ENCODE measurements around the gene SHB.

The SHB gene

DNA sequence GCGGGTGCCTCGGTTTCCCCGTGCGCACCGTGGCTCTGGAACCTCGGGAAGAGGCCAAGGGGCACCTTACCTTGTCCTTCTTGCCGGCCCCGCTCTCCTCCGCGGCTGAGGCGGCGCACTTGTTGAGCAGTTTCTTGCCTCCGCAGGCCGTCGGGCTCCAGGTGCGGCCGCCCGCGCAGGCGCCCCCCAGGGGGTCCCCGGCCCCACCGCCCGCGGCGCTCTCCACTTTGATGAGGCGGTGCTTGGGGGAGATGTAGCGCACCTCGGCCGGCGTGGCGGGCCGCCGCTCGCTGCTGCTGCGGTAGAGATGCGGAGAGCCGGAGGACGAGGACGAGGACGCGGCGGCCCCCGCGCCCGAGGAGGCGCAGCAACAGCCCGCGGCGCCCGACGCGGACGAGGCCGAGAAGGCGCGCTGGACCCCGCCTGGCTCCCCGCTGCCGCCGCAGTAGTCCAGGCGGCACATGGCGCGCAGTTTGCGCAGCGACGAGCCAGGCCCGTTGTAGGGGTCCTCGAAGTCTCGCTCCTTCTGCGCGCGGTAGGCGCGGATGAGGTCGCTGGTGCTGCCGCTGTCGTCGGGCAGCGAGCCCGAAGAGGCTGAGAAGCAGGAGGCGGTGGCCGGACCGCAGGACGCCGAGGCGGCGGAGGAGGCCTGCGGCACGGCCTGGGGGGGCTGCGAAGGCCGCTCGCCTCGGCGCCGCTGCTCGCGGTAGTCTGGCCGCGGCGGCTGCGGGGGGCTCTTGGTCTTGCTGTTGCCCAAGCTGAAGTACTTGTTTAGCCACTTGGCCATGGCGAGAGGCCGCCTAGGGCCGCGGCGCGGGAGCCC, 957 bp downstream of the SHB start:
- Histone ChIP-seq H3K27ac (ENCODE audit: low read depth, low read length) (peak overlapping the region; percentile 99), H3K4me1 (ENCODE audit: control insufficient read depth, low read depth, low read length) (peaks cover 27% of the 10 kb centered on the region), H3K36me3 (ENCODE audit: control insufficient read depth, insufficient read depth, low read length) (no peaks in the 10 kb centered on the region), H3K27me3 (ENCODE audit: insufficient read depth, low read length, poor library complexity) (no peaks in the 10 kb centered on the region), H3K79me1 (ENCODE audit: low read length) (peaks cover 9% of the 10 kb centered on the region), H3K4ac (ENCODE audit: low read depth, low read length) (peak overlapping the region; percentile 97), H3K18ac (ENCODE audit: low read length) (peak overlapping the region; percentile 100), H2BK15ac (replicated peaks; ENCODE audit: low read depth) (peak overlapping the region; percentile 41), H2BK120ac (ENCODE audit: low read depth, low read length) (peak overlapping the region; percentile 50), H2AK5ac (ENCODE audit: low read length) (no peak overlapping the region), H3K79me2 (ENCODE audit: control insufficient read depth, insufficient read depth, low read length) (peaks cover 54% of the 10 kb centered on the region), H3K4me2 (ENCODE audit: low read length) (peak overlapping the region; percentile 84), H3K9ac (ENCODE audit: low read length) (peak overlapping the region; percentile 92), H3K56ac (ENCODE audit: low read length) (peak overlapping the region; percentile 98), H2BK5ac (ENCODE audit: low read length) (peak overlapping the region; percentile 94), H4K5ac (ENCODE audit: low read length) (no peak overlapping the region), H3K23ac (ENCODE audit: low read length) (peak overlapping the region; percentile 49), H4K8ac (ENCODE audit: low read depth, low read length) (no peak overlapping the region), H3K4me3 (ENCODE audit: low read length) (peak overlapping the region; percentile 86)
- WGBS (ENCODE audit: extremely low coverage, insufficient coverage, low lambda C conversion rate), result no CpG with 5 or more reads among the region's 107 CpGs
- DNase-seq, result no peak

DNA sequence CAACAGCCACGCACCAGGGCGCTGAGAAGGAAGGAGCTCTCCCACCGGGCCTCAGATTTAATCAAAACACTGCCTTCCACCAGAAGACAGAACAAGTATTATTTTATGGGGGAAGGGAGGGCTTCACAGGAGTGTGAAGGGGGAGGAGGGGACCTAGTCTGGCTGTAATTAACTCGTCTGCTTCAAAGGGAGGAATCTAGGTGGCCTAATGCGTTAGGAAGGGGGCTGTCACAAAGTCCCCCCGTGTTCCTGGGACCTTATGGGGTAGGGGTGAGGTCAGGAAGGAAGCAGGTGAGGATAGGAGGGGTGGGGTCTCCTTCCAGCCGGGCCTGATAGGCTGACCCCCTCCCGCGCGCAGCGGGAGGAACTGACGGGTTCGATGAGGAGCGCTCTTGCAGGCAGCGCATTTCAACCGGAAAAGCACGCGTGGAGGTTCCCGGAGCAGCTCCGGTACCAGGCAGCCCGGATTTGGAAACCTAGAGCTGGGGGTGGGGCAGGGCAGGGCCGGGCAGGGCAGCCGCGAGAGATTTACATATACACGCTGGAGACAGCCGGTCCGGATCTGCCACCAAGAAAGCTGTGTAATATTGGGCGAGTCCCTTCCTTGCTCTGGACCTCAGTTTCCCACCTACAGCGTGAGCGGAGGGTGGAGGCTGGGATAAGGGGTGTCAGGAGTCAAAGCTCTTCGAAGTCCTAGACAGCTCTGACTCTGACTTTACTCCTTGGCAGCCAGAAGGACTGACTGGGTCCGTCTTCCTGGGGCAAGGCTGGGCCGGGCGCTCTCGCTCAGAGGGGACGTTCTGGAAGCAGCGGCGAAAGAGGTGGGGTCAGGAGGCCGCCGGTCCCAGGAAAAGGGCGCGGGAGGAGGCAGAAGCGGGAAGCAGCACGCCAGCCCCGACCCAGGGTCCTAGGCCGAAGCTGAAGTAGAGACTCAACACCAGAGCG, 1.8 kb downstream of the SHB start:
- H2BK120ac ChIP-seq (ENCODE audit: low read depth, low read length), result no peak overlapping the region
- H3K23ac ChIP-seq (ENCODE audit: low read length), result peak overlapping the region; percentile 29
- peak overlapping the region; percentile 64 for H2BK5ac ChIP-seq (ENCODE audit: low read length)
- H3K9ac ChIP-seq (ENCODE audit: low read length), result peak overlapping the region; percentile 92
- no peak overlapping the region for H2AK5ac ChIP-seq (ENCODE audit: low read length)
- no peak overlapping the region for H4K5ac ChIP-seq (ENCODE audit: low read length)
- peak overlapping the region; percentile 98 for H3K56ac ChIP-seq (ENCODE audit: low read length)
- H3K79me2 ChIP-seq (ENCODE audit: control insufficient read depth, insufficient read depth, low read length), result peaks cover 63% of the 10 kb centered on the region
- H2BK15ac ChIP-seq (replicated peaks; ENCODE audit: low read depth), result no peak overlapping the region
- peak overlapping the region; percentile 86 for H3K4me3 ChIP-seq (ENCODE audit: low read length)
- H3K27me3 ChIP-seq (ENCODE audit: insufficient read depth, low read length, poor library complexity), result no peaks in the 10 kb centered on the region
- no CpG with 5 or more reads among the region's 47 CpGs for WGBS (ENCODE audit: extremely low coverage, insufficient coverage, low lambda C conversion rate)
- peak overlapping the region; percentile 84 for H3K4me2 ChIP-seq (ENCODE audit: low read length)
- peak overlapping the region; percentile 97 for H3K4ac ChIP-seq (ENCODE audit: low read depth, low read length)
- peak; percentile 51 for DNase-seq
- peaks cover 27% of the 10 kb centered on the region for H3K4me1 ChIP-seq (ENCODE audit: control insufficient read depth, low read depth, low read length)
- H4K8ac ChIP-seq (ENCODE audit: low read depth, low read length), result no peak overlapping the region
- peaks cover 9% of the 10 kb centered on the region for H3K79me1 ChIP-seq (ENCODE audit: low read length)
- peak overlapping the region; percentile 100 for H3K18ac ChIP-seq (ENCODE audit: low read length)
- peak overlapping the region; percentile 99 for H3K27ac ChIP-seq (ENCODE audit: low read depth, low read length)
- no peaks in the 10 kb centered on the region for H3K36me3 ChIP-seq (ENCODE audit: control insufficient read depth, insufficient read depth, low read length)

DNA sequence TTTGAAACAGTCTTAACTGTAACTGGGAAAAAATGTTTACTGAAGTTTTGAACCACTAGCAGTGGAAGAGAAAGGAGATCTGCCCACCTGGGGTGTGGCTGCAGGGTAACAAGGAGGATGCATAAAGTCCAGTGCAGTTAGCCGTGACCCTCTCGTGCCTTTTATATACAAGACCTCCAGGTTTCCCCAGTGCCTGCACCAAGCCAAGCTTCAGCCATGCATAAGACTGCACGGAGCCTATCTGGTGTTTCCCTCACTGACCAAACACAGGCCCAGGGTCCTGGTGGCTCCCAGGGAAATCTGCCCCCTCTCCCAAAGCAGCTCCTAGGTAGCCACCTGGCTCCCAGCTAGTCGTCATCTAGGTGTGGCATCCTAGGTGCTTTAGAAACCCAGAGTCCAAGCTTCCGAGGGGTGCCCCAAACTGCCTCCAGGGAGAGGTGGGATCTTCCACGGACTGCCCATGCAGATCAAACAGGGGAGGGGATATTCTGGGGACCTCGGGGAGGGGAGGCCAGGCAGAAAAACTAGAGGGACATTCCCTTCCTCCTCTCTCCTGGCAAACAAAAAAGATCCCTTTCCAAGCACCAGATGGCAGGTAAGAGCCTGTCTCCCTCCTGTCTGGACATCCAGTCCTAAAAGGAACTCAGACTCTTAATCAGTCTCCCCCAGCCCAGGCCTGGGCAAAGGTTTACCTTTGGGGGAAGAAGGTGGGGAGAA, 2.7 kb downstream of the SHB start:
- peaks cover 11% of the 10 kb centered on the region for H3K79me1 ChIP-seq (ENCODE audit: low read length)
- H3K36me3 ChIP-seq (ENCODE audit: control insufficient read depth, insufficient read depth, low read length), result no peaks in the 10 kb centered on the region
- no peak overlapping the region for H3K27ac ChIP-seq (ENCODE audit: low read depth, low read length)
- no peak overlapping the region for H3K23ac ChIP-seq (ENCODE audit: low read length)
- peak overlapping the region; percentile 92 for H3K9ac ChIP-seq (ENCODE audit: low read length)
- H3K79me2 ChIP-seq (ENCODE audit: control insufficient read depth, insufficient read depth, low read length), result peaks cover 71% of the 10 kb centered on the region
- no CpG with 5 or more reads among the region's 7 CpGs for WGBS (ENCODE audit: extremely low coverage, insufficient coverage, low lambda C conversion rate)
- H3K4me1 ChIP-seq (ENCODE audit: control insufficient read depth, low read depth, low read length), result peaks cover 27% of the 10 kb centered on the region
- H2AK5ac ChIP-seq (ENCODE audit: low read length), result no peak overlapping the region
- no peak overlapping the region for H3K4ac ChIP-seq (ENCODE audit: low read depth, low read length)
- no peak overlapping the region for H3K18ac ChIP-seq (ENCODE audit: low read length)
- H2BK5ac ChIP-seq (ENCODE audit: low read length), result no peak overlapping the region
- no peak overlapping the region for H4K5ac ChIP-seq (ENCODE audit: low read length)
- H4K8ac ChIP-seq (ENCODE audit: low read depth, low read length), result no peak overlapping the region
- H2BK120ac ChIP-seq (ENCODE audit: low read depth, low read length), result no peak overlapping the region
- no peak overlapping the region for H2BK15ac ChIP-seq (replicated peaks; ENCODE audit: low read depth)
- DNase-seq, result peak; percentile 72
- peak overlapping the region; percentile 98 for H3K56ac ChIP-seq (ENCODE audit: low read length)
- H3K4me3 ChIP-seq (ENCODE audit: low read length), result peak overlapping the region; percentile 86
- no peaks in the 10 kb centered on the region for H3K27me3 ChIP-seq (ENCODE audit: insufficient read depth, low read length, poor library complexity)
- H3K4me2 ChIP-seq (ENCODE audit: low read length), result peak overlapping the region; percentile 84

DNA sequence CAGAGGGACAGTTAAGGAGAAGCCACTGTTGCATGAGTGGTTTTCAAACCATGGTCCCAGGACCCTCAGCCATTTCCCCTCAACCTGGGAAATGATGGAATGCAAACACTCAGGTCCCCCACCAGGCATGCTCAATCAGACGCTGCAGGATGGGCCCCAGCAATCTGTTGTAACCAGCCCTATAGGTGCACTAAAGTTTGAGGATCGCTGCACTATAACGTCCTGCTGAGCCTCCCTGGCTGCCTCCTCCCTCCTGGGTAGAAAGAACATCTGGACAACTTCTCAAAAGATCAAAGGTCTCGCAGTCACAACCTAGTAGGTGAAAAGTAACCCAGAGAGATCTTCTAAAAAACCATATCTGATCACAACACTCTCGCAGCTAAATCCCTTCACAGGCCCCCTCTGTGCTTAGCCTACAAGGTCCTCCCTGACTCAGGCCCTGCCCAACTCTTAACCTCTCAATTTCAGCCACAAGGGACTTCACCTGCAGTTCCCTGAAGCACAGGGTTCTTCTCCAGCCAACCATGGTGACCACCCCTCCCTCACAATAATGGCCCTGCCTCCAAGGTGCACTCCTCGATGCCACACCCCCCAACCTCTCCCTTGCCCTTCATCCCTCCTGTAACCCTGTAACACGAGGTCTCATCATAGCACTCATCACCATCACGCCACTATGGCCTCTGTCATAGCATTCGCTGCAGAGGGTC, 3.5 kb downstream of the SHB start:
- Histone ChIP-seq H4K5ac (ENCODE audit: low read length) (no peak overlapping the region), H3K27ac (ENCODE audit: low read depth, low read length) (no peak overlapping the region), H3K9ac (ENCODE audit: low read length) (peak overlapping the region; percentile 92), H4K8ac (ENCODE audit: low read depth, low read length) (no peak overlapping the region), H3K23ac (ENCODE audit: low read length) (no peak overlapping the region), H3K4me1 (ENCODE audit: control insufficient read depth, low read depth, low read length) (peaks cover 21% of the 10 kb centered on the region), H2BK120ac (ENCODE audit: low read depth, low read length) (no peak overlapping the region), H3K4me2 (ENCODE audit: low read length) (peak overlapping the region; percentile 84), H3K79me1 (ENCODE audit: low read length) (peaks cover 14% of the 10 kb centered on the region), H3K18ac (ENCODE audit: low read length) (no peak overlapping the region), H3K27me3 (ENCODE audit: insufficient read depth, low read length, poor library complexity) (no peaks in the 10 kb centered on the region), H2BK15ac (replicated peaks; ENCODE audit: low read depth) (no peak overlapping the region), H3K4ac (ENCODE audit: low read depth, low read length) (no peak overlapping the region), H3K36me3 (ENCODE audit: control insufficient read depth, insufficient read depth, low read length) (no peaks in the 10 kb centered on the region), H2AK5ac (ENCODE audit: low read length) (no peak overlapping the region), H3K56ac (ENCODE audit: low read length) (peak overlapping the region; percentile 98), H3K4me3 (ENCODE audit: low read length) (peak overlapping the region; percentile 19), H2BK5ac (ENCODE audit: low read length) (no peak overlapping the region), H3K79me2 (ENCODE audit: control insufficient read depth, insufficient read depth, low read length) (peaks cover 80% of the 10 kb centered on the region)
- WGBS (ENCODE audit: extremely low coverage, insufficient coverage, low lambda C conversion rate), result no CpG with 5 or more reads among the region's 9 CpGs
- DNase-seq, result no peak

DNA sequence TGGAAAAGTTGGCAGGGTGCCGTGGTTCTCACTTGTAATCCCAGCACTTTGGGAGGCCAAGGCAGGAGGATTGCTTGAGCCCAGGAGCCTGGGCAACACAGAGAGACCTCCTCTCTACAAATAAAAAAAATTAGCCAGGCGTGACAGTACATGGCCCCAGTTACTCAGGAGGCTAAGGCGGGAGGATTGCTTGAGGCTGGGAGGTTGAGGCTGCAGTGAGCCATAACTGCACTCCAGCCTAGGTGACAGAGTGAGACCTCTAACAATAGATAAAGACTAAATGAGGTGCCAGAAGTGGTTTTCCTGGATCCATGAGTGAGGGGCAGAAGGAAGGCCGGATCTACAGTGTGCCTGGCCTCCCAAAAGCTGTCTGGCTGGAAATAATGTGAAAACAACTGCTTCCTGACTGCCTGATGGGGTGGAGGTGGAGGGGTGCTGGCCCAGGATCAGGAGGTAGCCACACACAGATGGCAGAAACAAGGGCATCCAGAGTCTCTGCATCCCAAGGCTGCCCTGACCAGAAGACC, 4.1 kb downstream of the SHB start:
- peak overlapping the region; percentile 84 for H3K4me2 ChIP-seq (ENCODE audit: low read length)
- H3K4me3 ChIP-seq (ENCODE audit: low read length), result no peak overlapping the region
- no peak overlapping the region for H4K8ac ChIP-seq (ENCODE audit: low read depth, low read length)
- no peak overlapping the region for H2BK15ac ChIP-seq (replicated peaks; ENCODE audit: low read depth)
- H3K79me1 ChIP-seq (ENCODE audit: low read length), result peaks cover 14% of the 10 kb centered on the region
- H3K27me3 ChIP-seq (ENCODE audit: insufficient read depth, low read length, poor library complexity), result no peaks in the 10 kb centered on the region
- H3K18ac ChIP-seq (ENCODE audit: low read length), result no peak overlapping the region
- H4K5ac ChIP-seq (ENCODE audit: low read length), result no peak overlapping the region
- peak overlapping the region; percentile 59 for H3K23ac ChIP-seq (ENCODE audit: low read length)
- H3K4ac ChIP-seq (ENCODE audit: low read depth, low read length), result no peak overlapping the region
- H3K36me3 ChIP-seq (ENCODE audit: control insufficient read depth, insufficient read depth, low read length), result no peaks in the 10 kb centered on the region
- peak overlapping the region; percentile 14 for H3K27ac ChIP-seq (ENCODE audit: low read depth, low read length)
- DNase-seq, result no peak
- H2BK120ac ChIP-seq (ENCODE audit: low read depth, low read length), result no peak overlapping the region
- H2AK5ac ChIP-seq (ENCODE audit: low read length), result no peak overlapping the region
- peaks cover 84% of the 10 kb centered on the region for H3K79me2 ChIP-seq (ENCODE audit: control insufficient read depth, insufficient read depth, low read length)
- H3K4me1 ChIP-seq (ENCODE audit: control insufficient read depth, low read depth, low read length), result peaks cover 17% of the 10 kb centered on the region
- H2BK5ac ChIP-seq (ENCODE audit: low read length), result no peak overlapping the region
- no CpG with 5 or more reads among the region's 4 CpGs for WGBS (ENCODE audit: extremely low coverage, insufficient coverage, low lambda C conversion rate)
- peak overlapping the region; percentile 40 for H3K56ac ChIP-seq (ENCODE audit: low read length)
- H3K9ac ChIP-seq (ENCODE audit: low read length), result peak overlapping the region; percentile 92

All from mesendoderm (in vitro differentiated cells).